ENCODE data around the gene CYP26A1. TPM values are rescaled to one million over a fixed set of nuclear protein-coding genes. Genes with fewer than 3 reads are reported as not detected.
A peak's percentile ranks its signal among the peaks of the same experiment; 100 is the strongest.

CYP26A1 gene
- total RNA-seq, result not detected

- Histone ChIP-seq H3K9me3 (no peaks in the 10 kb centered on the region), H3K27me3 (peaks cover 10 to 87% (median 39%) of the 10 kb centered on the region in 4 donors)
Measured at GRCh38 chr10:93073539-93074146, at the start of gene CYP26A1. Gene CYP26A1 (plus strand): TSS chr10:93073893. CDS start chr10:93073935, 42 bp downstream.

GRCh38 chr10:93026072-93026471 lies 47.6 kb upstream of the CYP26A1 start:
- intact Hi-C loops (cut with DNase I), result no loop called here
- Histone ChIP-seq H3K9me3 (peaks cover 0 to 8% (median 3%) of the 10 kb centered on the region in 4 donors), H3K27ac (replicated peaks in 1 of 4) (no peak overlapping the region), H3K4me3 (no peak overlapping the region), H3K4me1 (peaks cover 0 to 14% (median 10%) of the 10 kb centered on the region in 4 donors), H3K27me3 (no peaks in the 10 kb centered on the region), H3K36me3 (peaks cover 0 to 30% (median 7%) of the 10 kb centered on the region in 4 donors)
- no peak for TF ChIP-seq POLR2AphosphoS5 (IDR thresholded peaks at IDR 0.05)
- no peak for TF ChIP-seq POLR2A (IDR thresholded peaks at IDR 0.05; ENCODE audit: low read depth)
- TF ChIP-seq EP300 (IDR thresholded peaks at IDR 0.05), result no peak
- TF ChIP-seq CTCF (IDR thresholded peaks at IDR 0.05), result no peak
- DNase-seq (ENCODE audit: extremely low spot score), result no peak
- 70% methylated on average over 2 of the region's 2 CpGs for WGBS

More at GRCh38 chr10:93073539-93074146, at the start of gene CYP26A1:
- no peak for TF ChIP-seq POLR2AphosphoS5 (IDR thresholded peaks at IDR 0.05)
- TF ChIP-seq CTCF (IDR thresholded peaks at IDR 0.05), result no peak
- TF ChIP-seq POLR2A (IDR thresholded peaks at IDR 0.05; ENCODE audit: low read depth), result no peak
- TF ChIP-seq EP300 (IDR thresholded peaks at IDR 0.05), result no peak
- H3K27ac ChIP-seq (replicated peaks in 1 of 4), result no peak within 1 kb of the TSS
- DNase-seq (ENCODE audit: extremely low spot score), result peak; percentile 55
- 1% methylated on average over 50 of the region's 52 CpGs for WGBS
- peaks cover 35 to 49% (median 46%) of the 10 kb centered on the region in 4 donors for H3K4me1 ChIP-seq
- H3K4me3 ChIP-seq, result peak within 1 kb of the TSS; percentile 40 to 52 (median 46)
- intact Hi-C loops (cut with DNase I), result no loop called here
- H3K36me3 ChIP-seq, result no peaks in the 10 kb centered on the region

- Histone ChIP-seq H3K27ac (replicated peaks in 1 of 4) (no peak overlapping the region), H3K27me3 (no peaks in the 10 kb centered on the region), H3K4me1 (peaks cover 0 to 19% (median 11%) of the 10 kb centered on the region in 4 donors), H3K9me3 (peaks cover 0 to 8% (median 3%) of the 10 kb centered on the region in 4 donors), H3K36me3 (peaks cover 0 to 30% (median 7%) of the 10 kb centered on the region in 4 donors), H3K4me3 (no peak overlapping the region)
- TF ChIP-seq POLR2A (IDR thresholded peaks at IDR 0.05; ENCODE audit: low read depth) (no peak), CTCF (IDR thresholded peaks at IDR 0.05) (no peak), POLR2AphosphoS5 (IDR thresholded peaks at IDR 0.05) (no peak), EP300 (IDR thresholded peaks at IDR 0.05) (no peak)
- intact Hi-C loops (cut with DNase I), result no loop called here
- DNase-seq (ENCODE audit: extremely low spot score), result no peak
Measured at GRCh38 chr10:93027508-93027907, 46.2 kb upstream of the CYP26A1 start.

- intact Hi-C loops (cut with DNase I), result no loop called here
- no peak for TF ChIP-seq CTCF (IDR thresholded peaks at IDR 0.05)
- TF ChIP-seq EP300 (IDR thresholded peaks at IDR 0.05), result no peak
- TF ChIP-seq POLR2AphosphoS5 (IDR thresholded peaks at IDR 0.05), result no peak
- TF ChIP-seq POLR2A (IDR thresholded peaks at IDR 0.05; ENCODE audit: low read depth), result no peak
- Histone ChIP-seq H3K4me1 (peaks cover 0 to 26% (median 11%) of the 10 kb centered on the region in 4 donors), H3K9me3 (peaks cover 0 to 8% (median 3%) of the 10 kb centered on the region in 4 donors), H3K36me3 (peaks cover 0 to 30% (median 7%) of the 10 kb centered on the region in 4 donors), H3K4me3 (no peak overlapping the region), H3K27me3 (no peaks in the 10 kb centered on the region), H3K27ac (replicated peaks in 1 of 4) (no peak overlapping the region)
- WGBS, result 95% methylated on average over 2 of the region's 2 CpGs
- DNase-seq (ENCODE audit: extremely low spot score), result no peak
Measured at GRCh38 chr10:93028883-93029282, 44.8 kb upstream of the CYP26A1 start.
